ENCODE data around the gene RHOT1.

DNA sequence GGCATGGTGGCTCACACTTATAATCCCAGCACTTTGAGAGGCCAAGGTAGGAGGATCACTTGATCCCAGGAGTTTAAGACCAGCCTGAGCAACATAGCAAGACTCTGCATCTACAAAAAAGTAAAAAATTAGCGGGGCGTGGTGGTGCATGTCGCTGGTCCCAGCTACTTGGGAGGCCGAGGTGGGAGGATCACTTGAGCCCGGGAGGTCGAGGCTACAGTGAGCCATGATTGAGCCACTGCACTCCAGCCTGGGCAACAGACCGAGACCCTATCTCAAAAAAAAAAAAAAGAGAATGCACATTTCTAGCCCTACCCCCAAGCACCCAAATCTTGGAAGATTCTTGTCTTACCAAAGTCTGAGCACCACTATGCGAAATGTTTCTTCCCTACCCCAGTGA, 15.6 kb upstream of the RHOT1 start:
- TF ChIP-seq, protein P1, sequence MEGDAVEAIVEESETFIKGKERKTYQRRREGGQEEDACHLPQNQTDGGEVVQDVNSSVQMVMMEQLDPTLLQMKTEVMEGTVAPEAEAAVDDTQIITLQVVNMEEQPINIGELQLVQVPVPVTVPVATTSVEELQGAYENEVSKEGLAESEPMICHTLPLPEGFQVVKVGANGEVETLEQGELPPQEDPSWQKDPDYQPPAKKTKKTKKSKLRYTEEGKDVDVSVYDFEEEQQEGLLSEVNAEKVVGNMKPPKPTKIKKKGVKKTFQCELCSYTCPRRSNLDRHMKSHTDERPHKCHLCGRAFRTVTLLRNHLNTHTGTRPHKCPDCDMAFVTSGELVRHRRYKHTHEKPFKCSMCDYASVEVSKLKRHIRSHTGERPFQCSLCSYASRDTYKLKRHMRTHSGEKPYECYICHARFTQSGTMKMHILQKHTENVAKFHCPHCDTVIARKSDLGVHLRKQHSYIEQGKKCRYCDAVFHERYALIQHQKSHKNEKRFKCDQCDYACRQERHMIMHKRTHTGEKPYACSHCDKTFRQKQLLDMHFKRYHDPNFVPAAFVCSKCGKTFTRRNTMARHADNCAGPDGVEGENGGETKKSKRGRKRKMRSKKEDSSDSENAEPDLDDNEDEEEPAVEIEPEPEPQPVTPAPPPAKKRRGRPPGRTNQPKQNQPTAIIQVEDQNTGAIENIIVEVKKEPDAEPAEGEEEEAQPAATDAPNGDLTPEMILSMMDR (IDR thresholded peaks at IDR 0.05), result no peak
- no peak for TF ChIP-seq ZFX (IDR thresholded peaks at IDR 0.05; ENCODE audit: borderline replicate concordance)

All from 22Rv1 (cell line).